GM19099 (cell line): ENCODE results near the gene SLC30A2.

Experiments used
- POLR2A ChIP-seq: IDR thresholded peaks from 3 replicates; pipeline ENCODE4 v1.6.1; 2011; ENCODE audit warnings: low read depth; ENCODE audit not compliant: insufficient read length; ENCODE audit errors: extremely low read depth

The SLC30A2 gene

GRCh38 chr1:26057189-26057588 is 11.3 kb upstream of the SLC30A2 start:
- TF ChIP-seq POLR2A, result no peak

GRCh38 chr1:26055041-26055440 is 9.1 kb upstream of the SLC30A2 start:
- TF ChIP-seq POLR2A, result no peak

- no peak for TF ChIP-seq POLR2A
Observed at GRCh38 chr1:26053718-26054560, 8.0 kb upstream of the SLC30A2 start.

DNA sequence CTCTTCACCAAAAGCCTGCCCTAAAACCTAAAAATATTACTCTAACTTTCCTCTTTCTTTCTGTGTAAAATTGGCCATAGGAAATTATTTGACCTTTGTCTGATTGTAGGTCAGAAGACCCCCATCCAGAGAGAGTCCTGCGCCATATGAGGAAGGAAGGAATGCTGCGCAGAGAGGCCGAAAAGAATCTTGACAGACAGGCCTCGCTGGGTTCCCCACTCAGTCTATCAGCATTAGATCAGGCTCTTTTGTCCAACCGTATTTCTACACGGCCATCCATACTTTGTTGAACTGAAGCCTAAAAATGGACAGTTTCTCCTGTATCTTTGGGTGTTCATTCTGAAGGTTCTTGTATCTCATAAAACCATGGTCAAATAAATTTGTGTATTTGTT is 4.3 kb upstream of the SLC30A2 start:
- TF ChIP-seq POLR2A, result no peak

DNA sequence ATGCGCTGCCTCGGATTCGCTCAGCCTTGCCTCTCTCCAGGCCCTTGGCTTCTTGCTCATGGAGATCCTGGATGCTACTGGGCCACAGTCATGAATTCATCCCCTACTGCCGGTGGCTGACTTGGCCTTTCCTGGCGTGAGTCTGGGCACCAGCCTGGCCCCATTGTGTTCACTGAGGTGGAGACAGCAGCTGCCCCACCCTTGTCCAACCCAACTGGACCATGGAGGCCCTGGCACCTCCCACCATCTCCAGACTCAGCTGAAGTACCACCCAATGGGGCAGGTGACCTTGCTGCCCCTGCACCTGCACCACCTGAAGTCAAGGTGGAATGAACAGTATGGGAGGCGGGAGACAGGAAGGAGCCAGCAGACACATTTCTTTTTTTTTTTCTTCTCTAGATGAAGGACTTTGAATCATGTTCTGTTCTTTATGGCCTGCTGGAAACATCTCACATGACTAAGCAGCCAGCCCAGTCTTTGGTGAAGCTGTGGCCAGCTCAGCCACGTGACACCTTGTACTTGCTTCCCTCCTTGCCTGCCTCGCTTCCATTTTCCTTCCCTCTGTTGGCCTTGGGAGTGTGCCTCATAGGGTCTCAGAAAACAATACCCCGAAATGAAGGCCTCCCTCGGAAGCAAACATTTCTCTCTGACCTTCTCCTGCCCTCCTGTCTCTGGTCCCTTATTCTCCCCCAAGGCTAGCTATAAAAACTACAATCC is 3.8 kb upstream of the SLC30A2 start:
- no peak for TF ChIP-seq POLR2A

- TF ChIP-seq POLR2A, result no peak
Observed at GRCh38 chr1:26047278-26047874, 1.5 kb upstream of the SLC30A2 start.

DNA sequence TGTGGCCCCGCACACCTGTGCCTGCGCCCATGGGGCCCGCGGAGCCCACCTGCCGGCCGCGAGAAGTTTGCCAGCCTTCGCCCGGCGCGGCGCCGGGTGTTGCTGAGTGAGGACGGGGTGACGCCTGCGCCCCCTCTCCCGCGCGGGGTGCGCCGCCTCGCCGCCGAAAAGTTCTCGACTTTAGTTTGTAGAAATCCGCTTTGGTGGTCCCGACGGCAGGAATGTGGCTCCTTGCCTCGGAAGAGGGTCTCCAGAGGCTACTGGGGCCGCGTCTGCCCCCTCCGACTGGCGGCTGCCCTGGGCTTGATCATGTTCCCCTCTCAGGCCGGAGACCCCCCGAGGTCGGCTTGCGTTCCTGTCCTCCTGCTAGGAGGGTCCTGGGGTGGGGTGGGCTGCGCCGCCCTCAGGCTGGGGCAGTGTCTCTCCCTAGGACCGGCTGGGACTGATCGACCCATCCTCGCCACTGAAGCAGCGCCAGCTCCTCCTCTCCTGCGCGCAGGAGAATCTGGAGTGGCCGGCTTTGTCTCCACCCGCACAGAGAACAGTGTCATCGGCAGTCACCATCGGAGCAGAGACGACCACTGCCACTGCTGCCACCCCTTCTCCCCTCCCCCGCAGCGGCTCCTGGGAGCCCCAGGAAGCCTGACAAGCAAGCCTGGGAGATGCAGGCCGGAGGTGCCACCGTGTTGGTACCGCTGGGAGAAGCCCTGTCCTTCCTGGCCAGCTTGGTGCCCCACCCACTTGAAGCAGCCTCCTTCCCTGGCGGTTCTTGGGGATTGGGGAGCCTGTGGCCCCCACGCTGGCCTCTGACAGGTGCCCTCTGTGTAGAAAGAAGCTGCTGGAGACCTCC is 553 bp upstream of the SLC30A2 start:
- no peak for TF ChIP-seq POLR2A

DNA sequence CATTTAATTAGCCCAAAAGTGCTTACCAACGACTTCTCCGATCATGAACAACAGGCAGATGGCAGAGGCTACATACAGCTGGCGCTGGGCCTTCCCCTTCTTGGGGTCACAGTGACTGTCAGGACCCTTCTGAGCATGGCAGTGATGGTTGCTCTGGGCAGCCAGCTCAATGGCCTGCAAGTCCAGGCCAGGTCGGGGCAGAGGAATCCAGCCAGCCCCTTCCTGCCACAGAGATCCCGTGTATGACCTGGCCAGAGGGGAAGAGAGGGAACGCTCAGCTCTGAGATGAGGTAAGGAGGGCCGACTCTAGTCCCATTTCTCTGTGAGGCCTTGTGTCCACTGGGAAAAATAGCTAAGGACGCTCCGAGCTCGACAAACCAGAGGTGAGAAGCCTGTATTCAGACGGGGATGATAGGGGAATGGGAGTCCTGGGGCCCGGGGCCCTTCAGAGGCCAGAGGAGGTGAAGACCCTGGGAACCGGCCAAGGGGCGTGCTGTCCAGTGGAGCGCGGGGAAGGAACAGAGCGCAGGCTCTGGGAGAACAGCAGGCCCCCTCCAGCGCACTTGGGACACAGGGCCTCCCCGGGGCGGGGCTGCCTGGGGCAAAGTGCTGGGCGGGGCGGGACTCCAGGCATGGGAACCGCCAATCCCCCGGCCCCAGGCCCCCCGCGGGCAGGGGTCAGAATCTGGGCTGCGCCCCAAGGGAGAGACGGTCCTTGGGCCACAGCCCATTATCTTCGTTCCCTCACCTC is 772 bp downstream of the SLC30A2 start:
- no peak for TF ChIP-seq POLR2A

DNA sequence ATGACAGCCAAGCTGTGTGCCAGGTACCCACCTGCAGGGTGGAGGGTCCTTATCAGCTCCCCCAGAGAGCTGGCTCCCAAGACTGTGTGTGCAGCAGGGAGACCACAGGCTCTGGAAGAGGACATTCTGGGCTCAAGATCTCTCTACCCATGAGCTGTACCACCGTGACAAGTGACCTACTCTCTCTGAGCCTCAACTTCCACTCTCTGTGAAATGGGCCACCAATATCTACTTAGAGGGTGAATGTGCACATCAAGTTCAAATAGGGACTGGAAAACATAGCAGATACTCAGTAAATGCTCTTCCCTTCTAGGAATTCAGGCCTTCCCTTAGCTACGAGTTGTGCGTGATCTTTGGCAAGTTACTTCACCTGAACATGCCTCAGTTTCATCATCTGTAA is 1.5 kb downstream of the SLC30A2 start:
- TF ChIP-seq POLR2A, result no peak

GRCh38 chr1:26043765-26044164 is 2.2 kb downstream of the SLC30A2 start:
- TF ChIP-seq POLR2A, result no peak

DNA sequence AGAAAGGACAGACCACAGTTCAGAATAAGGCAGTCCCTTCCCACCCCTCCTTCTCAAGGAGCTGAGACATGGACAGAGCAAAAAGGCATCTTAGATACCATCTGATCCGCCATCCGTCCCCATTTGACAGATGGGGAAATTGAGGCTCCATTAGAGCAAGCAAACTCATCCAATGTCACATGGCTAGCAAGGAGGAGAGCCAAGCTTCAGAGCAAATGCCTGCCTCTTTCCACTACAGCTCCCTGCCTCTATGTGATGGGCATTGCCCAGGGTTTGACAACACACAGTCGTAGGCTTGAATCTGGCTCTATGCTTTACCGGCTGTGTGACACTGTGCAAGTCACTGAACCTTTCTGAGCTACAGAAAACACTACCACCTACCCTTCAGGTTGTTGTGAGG is 3.9 kb downstream of the SLC30A2 start:
- no peak for TF ChIP-seq POLR2A

DNA sequence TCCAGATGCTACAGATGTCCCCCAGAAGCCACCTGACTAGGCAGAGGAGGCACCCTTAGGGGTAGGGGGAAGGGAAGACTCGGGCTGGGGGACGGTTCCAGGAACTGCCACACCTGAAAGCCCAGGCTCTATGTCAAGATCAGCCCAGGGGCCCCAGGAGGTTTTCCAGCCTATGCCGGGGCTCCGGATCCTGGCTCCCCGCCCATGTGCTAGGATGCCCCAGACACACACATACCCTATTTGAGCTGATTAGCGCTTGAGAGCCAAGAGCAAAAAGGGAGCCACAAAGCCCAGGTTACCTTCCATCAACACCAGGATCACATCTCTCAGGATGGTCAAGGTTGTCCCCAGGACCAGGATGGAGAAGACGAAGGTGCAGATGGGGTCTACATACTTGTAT is 4.5 kb downstream of the SLC30A2 start:
- no peak for TF ChIP-seq POLR2A

DNA sequence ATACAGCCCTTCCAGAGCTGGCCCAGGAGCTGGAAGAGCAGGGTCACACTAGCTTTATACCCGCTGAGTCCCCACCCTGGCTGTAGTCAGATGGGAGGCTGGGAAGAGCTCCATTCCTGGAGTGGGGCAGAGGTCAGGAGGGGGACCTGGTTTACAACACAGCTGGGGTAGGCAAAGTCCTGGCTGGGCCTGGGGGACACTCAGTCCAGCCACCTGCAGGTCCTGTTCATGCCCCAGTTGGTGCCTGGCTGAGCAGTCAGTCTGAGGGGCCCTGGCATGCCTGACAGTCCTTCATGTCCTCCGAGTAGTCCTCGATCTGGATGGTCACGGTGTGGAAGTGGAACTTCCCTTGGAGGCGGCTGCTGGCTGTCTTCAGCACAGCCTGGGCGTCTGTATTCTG is 7.0 kb downstream of the SLC30A2 start:
- TF ChIP-seq POLR2A, result no peak

DNA sequence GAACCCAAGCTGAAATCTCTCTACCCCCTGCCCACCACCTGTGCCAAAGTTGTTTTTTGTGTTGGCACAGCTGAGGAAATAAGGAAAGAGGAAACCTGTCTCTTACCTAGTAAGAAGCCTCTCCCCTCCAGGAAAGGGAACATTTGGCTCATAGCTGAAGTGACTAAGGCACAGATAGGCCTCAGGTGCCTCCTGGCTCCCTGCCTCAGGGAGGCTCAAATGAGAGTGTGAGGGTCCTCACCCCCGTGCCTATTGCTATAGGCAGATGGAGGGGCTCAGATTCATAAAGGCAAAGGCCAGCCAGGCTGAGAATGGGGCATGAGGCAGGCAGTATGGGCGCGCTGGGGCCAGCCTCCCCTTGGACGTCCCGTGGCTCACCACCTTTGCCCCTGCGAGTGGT is 7.4 kb downstream of the SLC30A2 start:
- TF ChIP-seq POLR2A, result no peak
